ENCODE data around the gene NRCAM.

Gene NRCAM

DNA sequence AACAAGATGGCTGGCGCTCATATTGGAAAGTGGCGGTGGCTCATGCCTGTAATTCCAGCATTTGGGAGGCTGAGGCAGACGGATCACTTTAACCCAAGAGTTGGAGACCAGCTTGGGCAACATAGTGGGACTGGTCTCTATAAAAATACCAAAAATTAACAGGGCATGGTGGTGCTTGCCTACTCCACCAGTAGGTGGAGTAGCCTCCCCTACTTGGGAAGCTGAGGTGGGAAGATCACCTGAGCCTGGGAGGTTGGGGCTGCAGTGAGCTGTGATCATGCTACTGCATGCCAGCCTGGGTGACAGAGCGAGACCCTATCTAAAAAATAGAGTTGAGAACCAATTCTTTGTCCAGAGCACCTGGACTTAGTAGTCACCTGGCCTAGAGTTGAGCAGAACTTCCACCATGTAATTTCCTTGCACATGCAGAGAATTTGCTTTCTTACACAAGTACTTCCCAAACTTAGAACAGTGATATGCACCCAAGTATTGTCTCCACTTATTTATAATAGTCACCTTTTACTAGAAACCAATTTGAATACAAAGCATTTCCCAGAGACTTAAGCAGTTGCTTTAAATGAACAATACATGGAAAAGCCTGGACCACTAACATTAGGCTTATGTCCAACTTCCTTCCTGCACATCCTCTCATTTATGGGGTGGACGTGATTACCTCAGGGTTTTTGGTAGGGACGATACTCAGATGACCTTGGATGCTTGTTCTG, 342.0 kb downstream of the NRCAM start:
- peak; percentile 23 for DNase-seq

DNA sequence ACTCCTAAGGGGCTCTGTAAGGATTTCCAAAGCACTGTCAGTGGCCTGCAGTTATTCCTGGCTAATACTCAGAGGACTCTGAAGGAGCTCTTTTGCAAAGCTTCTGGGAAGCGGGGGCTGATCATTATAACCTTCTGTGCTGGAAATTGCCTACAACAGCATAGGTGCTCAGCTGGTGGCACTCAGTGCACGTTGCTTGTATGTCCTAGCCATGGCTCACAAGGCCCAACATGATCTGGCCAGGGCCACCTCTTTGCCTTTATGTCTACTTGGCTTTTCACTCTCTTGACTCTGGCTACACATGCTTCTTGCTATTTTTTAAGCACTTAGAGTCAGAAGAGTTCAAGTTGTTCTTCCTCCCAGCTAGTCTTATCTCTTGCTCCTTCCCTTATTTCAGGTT, 343.6 kb downstream of the NRCAM start:
- DNase-seq: no peak

DNA sequence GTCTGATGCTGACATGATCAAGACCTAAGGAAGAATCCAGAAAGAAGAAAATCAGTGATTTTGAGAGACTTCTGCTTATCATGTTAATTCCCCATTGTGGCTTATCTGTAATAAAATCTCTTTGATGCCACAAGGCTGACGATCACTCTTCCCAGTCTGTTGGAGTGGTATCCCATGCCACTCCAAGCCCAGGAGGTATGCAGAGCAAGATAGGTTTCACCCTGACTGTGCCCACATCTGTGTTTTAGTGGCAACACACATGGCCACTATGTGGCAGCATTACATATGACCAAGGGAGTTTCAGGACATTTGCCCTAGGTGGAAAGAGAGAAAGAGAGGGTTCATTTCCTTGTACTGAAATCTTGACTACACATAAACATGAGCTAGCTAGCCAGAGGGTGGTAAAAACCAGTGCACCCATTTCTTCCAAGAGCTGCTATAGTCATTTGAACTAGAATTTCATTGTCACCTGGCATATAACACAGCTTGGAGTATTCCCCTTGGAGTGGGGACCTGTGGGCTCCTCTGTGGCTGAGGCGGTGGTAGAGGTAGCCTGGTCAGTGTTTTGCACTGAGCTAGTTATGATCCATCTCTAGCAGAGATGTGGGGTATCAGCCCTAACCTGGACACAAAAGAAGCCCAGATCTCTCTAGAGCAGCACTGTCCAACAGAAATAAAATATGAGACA, 346.9 kb downstream of the NRCAM start:
- DNase-seq: peak; percentile 65

DNA sequence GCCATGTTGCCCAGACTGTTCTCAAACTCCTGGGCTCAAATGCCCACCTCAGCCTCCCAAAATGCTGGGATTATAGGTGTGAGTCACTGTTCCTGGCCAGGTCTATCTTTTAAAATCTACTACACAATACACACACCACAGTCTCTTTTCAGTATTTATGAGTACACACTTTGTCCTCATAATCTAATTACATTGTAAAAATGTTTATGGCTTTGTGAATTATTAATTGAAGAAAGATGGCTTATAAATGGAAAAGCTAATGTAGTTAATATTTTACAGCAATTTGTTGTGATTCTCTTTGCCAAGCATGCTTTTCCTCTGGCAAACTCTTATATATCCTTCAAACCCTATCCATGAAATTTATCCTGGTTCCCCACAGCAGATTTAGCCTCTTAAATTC, 348.1 kb downstream of the NRCAM start:
- no peak for DNase-seq

DNA sequence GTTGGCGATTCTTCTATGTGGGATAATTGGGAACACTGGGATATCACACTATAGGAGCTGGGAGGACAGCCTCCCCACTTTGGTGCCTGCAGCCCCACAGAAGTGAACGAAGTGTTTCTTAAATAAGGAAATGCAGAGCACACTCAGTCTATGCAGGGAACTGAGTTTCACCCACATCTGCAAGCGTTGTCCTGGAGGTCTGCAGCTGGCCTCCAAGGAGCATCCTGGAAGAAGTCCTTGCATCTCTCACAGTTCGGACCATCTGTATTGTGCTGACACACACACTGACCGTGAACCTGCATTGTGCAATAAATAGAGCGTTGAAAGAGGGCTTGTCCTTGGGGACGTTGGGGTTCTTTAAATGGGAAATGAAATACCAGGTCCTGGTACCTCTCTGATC, 351.9 kb downstream of the NRCAM start:
- no peak for DNase-seq

DNA sequence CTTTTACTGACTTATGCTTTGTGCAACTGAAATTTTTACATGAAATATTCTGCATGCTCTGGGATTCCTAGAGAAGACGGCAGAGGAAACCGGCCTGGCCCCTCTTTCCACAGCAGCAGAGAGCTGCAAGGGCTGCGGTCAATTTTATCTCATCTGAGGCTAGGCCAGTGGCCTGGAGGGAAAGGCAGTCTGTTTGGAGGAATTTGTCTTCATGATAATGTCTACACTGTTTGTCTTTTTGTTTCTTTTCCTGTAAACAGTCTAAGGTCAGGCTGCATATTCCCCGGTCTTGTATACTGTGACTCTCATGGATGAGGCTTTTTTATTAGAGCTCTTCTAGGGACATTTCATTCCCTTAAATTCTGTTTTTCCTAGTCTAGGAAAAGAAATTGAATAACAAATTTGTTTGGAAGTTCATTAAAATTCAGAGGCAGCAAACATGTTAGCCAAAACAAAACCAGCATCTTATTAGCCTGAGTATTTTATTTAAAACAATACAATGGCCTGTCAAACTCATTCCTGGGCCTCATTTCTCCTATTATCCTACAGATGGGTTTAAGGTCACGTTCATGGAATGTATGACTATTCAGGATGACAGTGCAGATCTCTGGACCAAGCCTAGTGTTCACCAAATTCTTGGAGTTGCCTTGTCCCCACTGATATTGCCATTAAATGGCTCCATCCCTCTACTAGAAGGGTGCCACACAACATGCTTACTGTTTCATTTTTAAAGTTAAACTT, 352.5 kb downstream of the NRCAM start:
- DNase-seq: no peak

DNA sequence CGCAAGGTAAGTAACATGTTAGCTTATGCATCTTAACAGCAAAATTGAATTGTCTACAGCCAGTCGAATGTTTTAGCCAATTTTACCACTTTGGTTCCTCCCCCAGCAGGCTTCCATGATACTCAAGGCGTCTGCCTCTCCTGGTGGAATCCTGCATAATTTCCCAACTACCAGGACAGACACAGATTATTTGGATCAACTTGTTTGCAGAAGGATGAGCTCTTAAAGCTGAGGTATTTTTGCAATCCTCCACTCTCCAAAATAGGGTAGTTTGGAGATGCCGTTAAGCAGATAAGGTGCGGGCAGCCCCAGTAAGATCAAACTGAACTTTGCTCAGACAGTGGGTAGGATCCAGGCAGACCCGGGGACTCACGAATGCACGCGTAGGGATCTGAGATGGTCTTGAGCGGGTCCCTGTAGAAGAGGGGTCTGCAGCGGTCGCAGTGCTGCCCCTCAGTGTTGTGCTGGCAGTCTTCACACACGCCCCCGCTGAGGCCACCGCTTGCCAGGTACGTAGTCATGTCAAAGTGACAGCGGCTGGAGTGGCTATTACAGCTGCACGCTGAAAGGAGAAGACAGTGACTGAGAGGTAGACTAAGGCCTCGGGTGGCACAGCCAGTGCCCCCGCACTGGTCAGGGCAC, 353.4 kb downstream of the NRCAM start:
- DNase-seq: no peak

DNA sequence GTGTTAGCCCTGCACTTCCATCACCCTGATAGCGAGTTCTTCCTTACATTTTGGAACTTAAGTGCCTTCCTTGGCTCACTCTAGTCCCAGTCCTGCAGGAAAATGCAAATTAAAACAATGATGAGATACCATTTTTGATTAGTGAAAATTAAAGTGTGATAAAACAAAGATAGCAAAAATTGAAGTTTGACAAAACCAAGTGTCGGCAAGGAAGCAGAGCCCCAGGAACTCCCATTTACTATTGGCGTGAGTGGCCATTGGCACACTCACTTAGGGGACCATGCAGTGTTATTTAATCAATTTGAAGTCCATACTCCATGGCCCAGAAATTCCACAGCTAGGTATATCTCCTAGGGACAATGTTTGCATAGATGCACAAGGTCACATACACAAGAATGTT, 354.5 kb downstream of the NRCAM start:
- DNase-seq: no peak

DNA sequence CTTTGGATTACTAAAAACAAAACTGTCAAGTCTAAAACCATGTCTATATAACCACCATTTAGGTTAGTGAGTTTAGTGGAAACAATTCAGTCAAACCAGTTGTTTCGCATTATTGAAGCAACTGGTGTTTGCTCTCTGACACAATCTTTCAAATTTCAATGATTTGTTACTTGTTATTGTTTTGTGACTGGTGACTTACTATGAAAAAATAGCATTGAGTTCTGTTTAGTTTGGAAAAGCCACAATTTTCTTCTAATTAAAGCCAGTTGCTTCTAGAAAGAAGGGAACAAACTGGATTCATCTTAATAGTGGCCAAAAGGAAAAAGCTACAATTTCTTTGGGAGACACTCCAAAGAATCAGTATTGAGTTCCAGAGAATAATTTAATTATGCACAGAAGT, 356.5 kb downstream of the NRCAM start:
- DNase-seq: no peak

DNA sequence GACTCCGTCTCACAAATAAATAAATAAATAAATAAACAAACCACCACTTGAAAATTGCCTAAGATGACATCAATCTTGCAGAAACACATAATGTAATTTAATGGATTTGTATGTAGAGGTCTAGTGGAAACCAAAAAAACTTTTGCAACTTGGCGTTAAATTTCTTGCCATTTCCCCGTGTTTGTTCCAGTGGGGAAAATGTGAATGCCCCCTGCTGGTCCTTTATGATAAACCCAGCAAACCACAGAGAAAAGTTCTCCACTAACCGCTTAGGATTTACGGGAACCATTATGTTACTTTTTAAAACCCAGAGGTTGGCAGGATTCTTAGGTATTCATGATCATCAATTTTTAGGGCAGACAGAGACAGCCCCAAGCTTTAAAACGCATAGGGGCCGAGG, 358.5 kb downstream of the NRCAM start:
- peak; percentile 36 for DNase-seq
